HG02571 (cell line): Measurements from ENCODE around the gene OSBPL9.
"Not testable (repeated sequence)": the region's sequence is repeated elsewhere in the genome, so short reads cannot be mapped to it uniquely, and the experiment has no call there.

Experiments
- ATAC-seq: cut with Tn5 transposase; IDR thresholded peaks from one replicate; pipeline ENCODE4 v1.9.1; 2021; ENCODE audit warnings: mild to moderate bottlenecking, moderate library complexity; ENCODE audit not compliant: unreplicated experiment

OSBPL9 gene

DNA sequence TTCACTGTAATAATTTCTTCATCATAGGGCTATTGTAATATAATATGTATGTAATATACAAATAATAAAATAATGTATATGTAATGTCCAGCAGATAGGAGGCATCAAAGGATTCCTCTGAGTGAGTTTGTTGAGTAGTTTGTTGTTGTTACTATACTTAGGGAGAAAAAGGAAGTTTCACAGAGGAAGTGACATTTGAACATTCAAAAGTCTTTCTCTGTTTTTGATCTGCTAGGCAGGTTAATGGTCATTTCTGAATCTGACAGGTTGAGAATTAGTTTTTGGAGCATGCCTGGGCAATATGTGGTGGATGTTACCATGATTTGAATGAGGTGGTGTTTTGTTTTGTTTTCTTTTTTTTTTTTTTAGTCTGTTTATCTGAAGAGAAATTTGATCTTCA is 159.5 kb downstream of the OSBPL9 start:
- no peak for ATAC-seq

DNA sequence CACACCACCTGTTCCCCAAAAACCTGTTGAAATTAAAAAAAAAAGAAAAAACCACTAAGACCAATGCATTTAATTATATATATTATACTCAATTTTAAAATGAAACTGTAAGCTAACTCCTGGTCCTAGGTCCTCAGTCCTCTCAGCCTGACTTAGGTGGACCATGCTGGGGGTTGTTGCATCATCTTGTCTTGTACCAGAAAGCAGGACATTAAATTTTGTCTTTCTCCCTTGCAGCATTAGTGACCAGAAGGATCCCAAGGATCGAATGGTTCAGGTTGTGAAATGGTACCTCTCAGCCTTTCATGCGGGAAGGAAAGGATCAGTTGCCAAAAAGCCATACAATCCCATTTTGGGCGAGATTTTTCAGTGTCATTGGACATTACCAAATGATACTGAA is 164.0 kb downstream of the OSBPL9 start:
- ATAC-seq = no peak

DNA sequence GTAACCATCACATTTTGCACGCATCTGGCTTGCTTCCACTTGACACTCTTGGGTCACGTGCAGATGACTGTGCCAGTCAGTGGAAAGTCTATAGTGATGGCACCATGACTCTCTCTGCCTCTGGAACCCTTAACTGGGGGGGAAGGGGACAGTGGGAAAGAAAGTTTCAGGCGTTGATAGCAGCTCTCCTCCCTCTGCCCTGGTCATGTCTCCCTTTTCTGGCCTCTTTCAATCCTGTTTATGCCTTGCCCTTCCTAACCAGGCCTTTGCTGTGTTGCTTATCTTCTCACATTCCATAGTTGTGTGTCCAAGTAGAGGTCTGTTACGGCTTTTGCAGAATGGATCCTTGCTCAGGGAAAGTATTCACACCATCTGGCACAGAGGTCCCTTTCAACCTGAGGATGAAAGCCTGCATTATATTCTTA is 168.1 kb downstream of the OSBPL9 start:
- ATAC-seq = no peak

DNA sequence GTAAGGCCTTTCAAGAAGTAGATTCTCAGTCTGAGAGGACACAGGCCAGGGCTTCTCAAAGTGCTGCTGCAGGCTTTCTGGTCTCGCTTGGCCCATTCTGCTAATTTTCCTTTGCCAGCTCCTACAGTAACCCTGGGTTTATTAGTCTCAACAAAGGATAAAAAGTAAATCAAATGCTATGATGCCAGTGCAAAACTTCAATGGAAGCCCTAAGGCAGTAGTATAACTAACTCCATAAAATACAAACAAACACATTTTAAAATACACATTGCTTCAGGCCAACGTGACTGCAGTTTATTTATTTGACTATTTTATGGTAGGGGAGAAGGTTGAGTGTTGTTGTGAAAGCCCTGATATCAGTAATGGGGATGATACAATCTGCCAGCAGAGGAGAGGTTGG is 172.0 kb downstream of the OSBPL9 start:
- ATAC-seq = no peak

DNA sequence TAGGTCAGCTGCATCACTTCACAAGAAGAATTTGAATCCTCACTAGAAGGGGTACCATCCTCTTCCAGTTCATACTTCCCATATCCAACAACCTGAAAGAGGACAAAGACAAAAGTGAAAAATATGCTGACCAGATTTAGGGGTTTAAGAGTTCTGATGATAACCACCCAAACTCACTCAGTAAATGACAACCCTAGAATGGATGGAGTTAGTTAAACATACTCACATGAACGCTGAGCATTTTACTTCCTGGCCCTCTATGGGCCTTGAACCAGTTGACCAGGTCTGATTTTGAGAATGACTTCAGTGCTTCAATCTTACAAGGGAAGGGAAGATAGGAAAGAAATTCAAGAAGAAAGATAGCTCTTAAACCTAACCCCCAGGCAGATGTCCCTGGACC is 172.4 kb downstream of the OSBPL9 start:
- no peak for ATAC-seq

DNA sequence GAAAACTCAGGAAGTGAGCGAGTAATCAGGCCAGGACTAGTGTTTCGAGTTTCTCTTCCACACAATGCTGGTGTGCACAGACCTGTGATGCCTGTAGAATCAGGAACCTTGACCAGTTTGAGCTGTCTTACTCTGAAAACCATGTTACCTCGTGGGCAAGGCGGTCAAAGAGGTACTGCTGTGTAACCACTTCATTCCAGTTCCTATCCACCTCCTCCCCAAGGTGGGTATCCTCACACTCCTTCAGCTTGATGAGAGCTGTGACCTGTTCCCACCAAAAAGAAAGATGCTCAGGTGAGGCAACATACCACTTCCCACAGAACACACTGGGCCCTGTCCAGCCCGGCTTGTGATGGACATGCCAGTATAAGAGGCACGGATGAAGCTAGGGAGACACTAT is 173.5 kb downstream of the OSBPL9 start:
- no peak for ATAC-seq

DNA sequence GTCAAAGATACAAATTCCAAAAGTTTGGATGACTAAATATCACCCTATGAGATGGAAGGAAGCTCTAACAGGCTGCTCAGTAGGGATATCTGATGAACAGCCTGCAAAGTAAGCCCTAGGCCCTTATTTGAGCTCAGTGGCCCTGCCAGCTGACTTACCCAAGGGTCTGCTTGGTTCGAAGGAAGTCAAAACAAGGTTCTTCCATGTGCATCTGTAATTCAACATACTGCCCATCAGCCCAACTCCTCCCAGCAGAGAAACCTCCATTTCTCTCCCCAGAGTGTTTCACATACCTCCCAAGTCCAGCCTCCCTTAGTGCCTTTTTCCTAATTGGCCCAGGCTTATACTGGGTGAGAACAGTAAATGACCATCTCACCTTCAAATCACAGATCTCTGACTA is 175.0 kb downstream of the OSBPL9 start:
- no peak for ATAC-seq

DNA sequence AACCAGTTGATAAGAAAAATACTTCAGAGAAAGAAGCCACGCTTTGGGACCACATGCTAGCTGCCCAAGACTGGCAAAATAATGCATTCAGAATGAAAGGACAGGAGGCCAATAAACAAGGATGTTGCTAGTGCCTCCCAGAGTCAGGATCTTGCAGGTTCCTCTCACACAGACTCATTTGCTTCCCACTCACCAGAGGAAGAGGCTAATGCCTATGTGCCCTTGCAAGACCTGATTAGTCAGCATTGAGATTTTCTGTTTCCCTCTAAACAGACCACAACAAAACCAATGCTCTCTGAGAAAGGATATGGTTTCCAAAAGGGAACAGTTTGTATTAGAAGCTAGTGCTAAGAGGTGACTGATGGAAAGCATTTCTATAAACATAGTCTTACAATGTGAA is 176.0 kb downstream of the OSBPL9 start:
- no peak for ATAC-seq

DNA sequence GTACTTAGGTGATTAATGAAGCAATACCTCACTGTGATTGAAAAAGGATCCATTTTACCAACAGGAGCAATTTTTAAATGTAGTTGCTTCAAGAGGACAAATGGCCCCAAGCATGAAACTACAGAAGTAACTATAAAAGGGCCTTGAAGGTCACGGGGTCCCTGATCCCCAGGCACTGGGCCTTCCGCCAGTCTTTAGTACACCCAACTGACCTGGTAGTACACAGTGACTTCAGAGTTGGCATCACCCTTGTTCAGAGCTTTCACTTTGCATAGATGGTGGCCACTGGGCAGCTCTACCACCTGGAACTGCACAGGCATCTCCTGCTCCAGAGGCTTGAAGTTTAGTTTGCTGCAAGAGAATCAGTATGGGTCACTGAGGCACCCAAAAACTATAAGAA is 177.4 kb downstream of the OSBPL9 start:
- ATAC-seq = no peak

DNA sequence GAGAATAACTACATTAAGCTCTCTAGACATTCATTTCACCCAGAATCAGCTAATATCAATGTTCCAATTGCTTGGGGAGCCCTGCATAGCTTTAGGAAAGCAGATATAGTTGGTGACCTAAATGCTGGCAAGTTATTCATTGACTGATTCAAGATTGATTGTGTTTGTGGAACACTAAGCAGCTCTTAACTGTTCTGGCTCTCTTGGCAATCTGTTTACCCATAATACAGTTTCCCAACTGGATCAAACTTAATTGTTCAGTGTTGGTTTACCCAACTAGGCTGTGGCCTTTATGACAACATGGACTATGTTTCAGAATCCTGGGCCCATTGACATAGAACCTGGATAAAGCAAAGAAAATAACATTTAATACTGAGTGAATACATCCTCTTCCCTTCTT is 178.0 kb downstream of the OSBPL9 start:
- no peak for ATAC-seq

DNA sequence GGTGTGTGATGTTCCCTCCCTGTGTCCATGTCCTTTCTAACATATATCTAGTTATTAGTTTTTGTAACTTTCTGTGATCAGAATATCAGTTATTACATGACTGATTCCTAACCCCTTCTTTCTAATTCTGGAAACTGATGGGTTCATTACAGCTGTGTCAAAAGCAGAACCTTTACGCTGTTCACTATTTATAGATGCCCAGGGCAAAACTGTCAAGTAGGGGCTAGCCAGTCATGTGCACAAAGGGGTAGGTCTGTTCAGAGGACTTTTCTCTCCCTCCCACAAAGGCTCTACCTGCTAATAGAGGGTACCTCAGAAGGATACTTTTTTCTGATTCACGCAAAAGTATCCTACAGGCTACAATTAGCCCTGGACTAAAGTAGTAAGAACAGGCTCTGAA is 182.5 kb downstream of the OSBPL9 start:
- ATAC-seq = no peak

DNA sequence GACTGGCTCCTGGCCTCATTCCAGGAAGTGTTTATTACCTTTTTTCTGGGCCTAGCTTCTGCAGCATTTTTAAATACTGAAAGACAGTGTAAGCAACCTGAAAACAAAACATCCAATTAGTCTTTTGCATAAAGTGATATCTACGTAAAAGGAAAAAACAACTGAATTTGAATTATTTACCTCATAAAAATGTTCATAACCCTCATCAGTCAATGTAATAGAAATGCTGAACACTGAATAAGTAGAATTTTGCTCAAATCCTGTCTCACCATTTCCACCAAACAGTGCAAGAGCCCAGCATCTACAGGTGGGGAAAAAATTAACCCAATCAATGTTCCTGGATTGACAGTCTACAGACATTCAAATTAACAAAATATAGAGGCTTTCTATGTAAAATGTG is 197.6 kb downstream of the OSBPL9 start:
- ATAC-seq = no peak

DNA sequence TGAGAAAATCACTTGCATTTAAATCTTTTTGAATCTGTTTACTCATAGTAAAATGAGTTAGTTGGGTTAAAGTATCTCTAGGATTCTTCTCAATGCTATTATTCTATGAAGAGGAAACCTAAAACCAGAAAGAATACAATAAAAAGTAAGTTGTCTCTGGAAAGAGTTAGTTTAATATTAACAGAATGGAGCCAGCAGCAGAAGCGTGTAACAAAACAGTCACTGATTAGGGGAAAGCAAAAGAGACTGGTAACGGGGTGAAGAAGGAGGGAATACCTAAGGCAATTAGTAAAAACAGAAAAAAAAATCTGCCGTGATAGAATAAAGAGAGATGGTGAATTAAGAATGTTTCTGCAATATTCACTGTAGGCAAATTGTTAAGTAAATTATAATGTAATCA is 201.6 kb downstream of the OSBPL9 start:
- ATAC-seq = no peak

DNA sequence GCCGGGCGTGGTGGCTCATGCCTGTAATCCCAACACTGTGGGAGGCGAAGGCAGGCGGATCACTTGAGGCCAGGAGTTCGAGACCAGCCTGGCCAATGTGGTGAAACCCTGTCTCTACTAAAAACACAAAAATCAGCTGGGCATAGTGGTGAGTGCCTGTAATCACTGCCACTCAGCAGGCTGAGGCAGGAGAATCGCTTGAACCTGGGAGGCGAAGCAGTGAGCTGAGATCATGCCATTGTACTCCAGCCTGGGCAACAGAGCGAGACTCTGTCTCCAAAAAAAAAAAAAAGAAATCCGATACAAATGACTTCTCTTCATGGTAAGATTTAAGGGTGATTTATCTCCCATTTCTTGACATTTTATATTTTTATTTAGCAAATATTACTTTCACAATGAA is 202.1 kb downstream of the OSBPL9 start:
- ATAC-seq = not testable (repeated sequence)

DNA sequence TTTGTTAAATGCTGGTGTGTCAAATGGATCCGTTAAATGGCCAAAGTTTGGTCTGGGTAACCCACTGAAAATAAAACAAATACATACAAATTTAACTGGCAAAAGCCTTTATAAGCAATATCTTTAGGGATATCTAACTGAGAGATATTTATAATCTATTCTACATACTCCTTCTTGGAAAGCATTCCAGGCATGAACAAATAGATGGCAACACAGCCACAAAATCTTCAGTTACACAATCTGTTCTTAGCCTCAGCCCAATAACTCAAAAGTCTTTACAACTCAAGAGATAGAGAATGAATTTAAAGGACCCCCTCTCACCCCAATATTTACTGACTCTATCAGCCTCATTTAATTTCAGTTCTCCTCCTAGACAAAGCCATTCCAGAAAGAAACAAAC is 202.9 kb downstream of the OSBPL9 start:
- ATAC-seq = no peak

DNA sequence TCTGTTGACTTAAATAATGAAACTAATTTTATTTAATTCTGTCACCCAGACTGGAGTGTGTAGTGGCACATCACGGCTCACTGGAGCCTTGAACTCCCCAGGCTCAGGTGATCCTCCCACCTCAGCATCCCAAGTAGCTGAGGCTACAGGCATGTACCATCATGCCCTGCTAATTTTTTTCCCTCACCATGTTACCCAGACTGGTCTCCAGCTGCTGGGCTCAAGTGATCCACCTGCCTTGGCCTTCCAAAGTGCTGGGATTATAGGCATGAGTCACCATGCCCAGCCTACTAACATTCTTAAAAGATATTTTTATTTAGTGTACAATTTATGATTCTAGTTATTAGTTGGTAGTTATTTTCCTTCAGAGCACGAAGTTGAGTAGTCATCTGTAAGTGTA is 212.2 kb downstream of the OSBPL9 start:
- no peak for ATAC-seq

DNA sequence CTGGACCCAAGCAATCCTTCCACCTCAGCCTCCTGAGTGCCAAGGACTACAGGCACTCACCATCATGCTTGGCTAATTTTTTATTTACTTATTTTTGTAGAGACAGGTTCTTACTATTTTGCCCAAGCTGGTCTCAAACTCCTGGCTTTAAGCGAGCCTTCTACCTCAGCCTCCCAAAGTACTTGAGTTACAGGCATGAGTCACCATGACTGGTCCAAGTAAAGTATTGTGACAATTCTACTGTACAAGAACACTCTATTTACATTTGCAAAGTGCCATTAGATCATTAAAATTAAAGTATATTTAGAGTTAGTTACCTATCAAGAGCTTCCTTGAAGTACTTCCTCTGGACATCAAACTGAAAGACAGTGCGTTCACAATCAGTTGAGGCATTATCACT is 216.8 kb downstream of the OSBPL9 start:
- no peak for ATAC-seq

DNA sequence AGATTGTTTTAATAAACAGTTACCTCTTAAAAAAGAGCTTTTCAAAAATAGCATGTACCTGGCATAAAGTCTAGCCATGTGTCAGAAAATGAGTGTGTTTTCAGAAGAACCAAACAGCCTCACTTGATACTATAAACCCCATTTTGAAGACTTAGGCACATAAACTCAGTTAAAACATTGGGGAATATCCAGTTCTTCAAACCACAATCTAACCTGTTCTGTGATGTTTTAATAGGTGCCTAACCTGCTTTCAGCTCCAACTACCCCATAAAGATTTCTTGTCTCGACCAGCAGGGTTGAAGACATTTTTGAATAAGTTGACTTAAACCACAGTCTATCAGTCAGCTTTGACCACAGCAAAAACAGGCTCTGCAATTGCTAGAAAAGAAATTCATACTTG is 220.4 kb downstream of the OSBPL9 start:
- no peak for ATAC-seq
